Adrenal gland (tissue), 12 donors: Measurements from ENCODE around the gene ADGB. TPM values are rescaled to one million over a fixed set of nuclear protein-coding genes. Genes with fewer than 3 reads are reported as not detected.

ENCODE experiments used
- DNase-seq, 7 donors: peaks; one replicate each; pipeline ENCODE4 v3.0.0-alpha.2; 2019 to 2020
- H3K27ac ChIP-seq, 5 donors: fragments of 200-600 bp; sonication (generic) in 4 of 5; 1 replicate in 3 of 5; 2 replicates in 2 of 5; pipeline versions ENCODE4 v1.5.1 to v1.8.0; 2016 to 2020; ENCODE audit warnings: mild to moderate bottlenecking in 1 of 5
- H3K27me3 ChIP-seq: fragments of 200-600 bp; 2 replicates; pipeline ENCODE4 v1.8.0; 2021
- H3K36me3 ChIP-seq, 2 donors: fragments of 200-600 bp; replicated peaks in 1 of 2; 1 replicate in 1 of 2; 2 replicates in 1 of 2; pipeline versions ENCODE4 v1.5.1 to v1.8.0; 2018 to 2022
- H3K4me1 ChIP-seq, 2 donors: fragments of 200-600 bp; replicated peaks in 1 of 2; 1 replicate in 1 of 2; 2 replicates in 1 of 2; pipeline versions ENCODE4 v1.5.1 to v1.8.0; 2018 to 2021
- H3K4me3 ChIP-seq, 4 donors: fragments of 200-600 bp; sonication (generic) in 3 of 4; one replicate each; pipeline ENCODE4 v1.5.1; 2016 to 2018
- H3K9me3 ChIP-seq, 3 donors: fragments of 200-600 bp; sonication (generic) in 1 of 3; replicated peaks in 1 of 3; 1 replicate in 2 of 3; 2 replicates in 1 of 3; pipeline versions ENCODE4 v1.5.1 to v1.8.0; 2016 to 2021
- POLR2A ChIP-seq, 2 donors: fragments of 450-650 bp; IDR thresholded peaks; one replicate each; pipeline ENCODE4 v1.6.1; 2017; ENCODE audit warnings: antibody characterized with exemption in 2 of 2, mild to moderate bottlenecking in 2 of 2, moderate library complexity in 1 of 2
- WGBS, 4 donors: extraction: QIAGEN DNeasy Blood & Tissue Kit in 2 of 4; methylation state at CpG; one replicate each; pipeline versions ENCODE4 v1.1.5 to v1.1.7; 2013 to 2017; 5-methylcytosine and 5-hydroxymethylcytosine counted together
- intact Hi-C, 2 donors: fragments of 100-400 bp; cut with DNase I; formaldehyde crosslinking; loops; one replicate each; pipeline versions ENCODE4 v1.14.1 to v1.15.0; 2022 to 2023
- polyA plus RNA-seq, 3 donors: library from polyadenylated mRNA; stranded (reverse); fragments of 200-250 nt in 2 of 3; fragments of 350-450 nt in 1 of 3; fragmentation: Illumina TruSeq in 1 of 3; extraction: RNeasy Lipid Tissue Mini Kit (QIAGEN cat#74804) in 1 of 3; gene quantifications; one replicate each; pipeline ENCODE4 v1.2.3, GENCODE V29; 2013 to 2014
- total RNA-seq, 9 donors: library from RNA; depleted of rRNA in 4 of 9; stranded (reverse); fragments of >200 nt in 4 of 9; fragments of 120-200 nt in 1 of 9; fragmentation: NEBNext Ultra II Directional in 1 of 9; extraction: Animal tissue kit (Norgen Biotek cat#: 25700) in 1 of 9; gene quantifications; one replicate each; pipeline versions ENCODE4 v1.1.0 to v1.2.4, GENCODE V29; 2013 to 2023
- TF ChIP-seq, protein P1 (sequence below), 6 experiments: fragments of 450-650 bp in 4 of 6; fragments of 200-600 bp in 2 of 6; sonication (generic) in 1 of 6; IDR thresholded peaks; 1 replicate in 5 of 6; 2 replicates in 1 of 6; pipeline versions ENCODE4 v1.5.1 to v1.8.0; 2016 to 2021; ENCODE audit warnings: antibody characterized with exemption in 6 of 6, mild to moderate bottlenecking in 2 of 6, moderate library complexity in 1 of 6
- donor health status: healthy with polysubstance abuse.
- donor health status: Bipolar disorder and iron deficiency.
- donor health status: DM: yes; HTN: yes; CAD: no.
- donor health status: DM: no; HTN: no; CAD: no.
- donor health status: DM: no; HTN: no; CAD: no.
- donor health status: DM: yes; HTN: yes; CAD: no.

ADGB gene
- total and polyA plus RNA-seq, 12 donors, result not detected

DNA sequence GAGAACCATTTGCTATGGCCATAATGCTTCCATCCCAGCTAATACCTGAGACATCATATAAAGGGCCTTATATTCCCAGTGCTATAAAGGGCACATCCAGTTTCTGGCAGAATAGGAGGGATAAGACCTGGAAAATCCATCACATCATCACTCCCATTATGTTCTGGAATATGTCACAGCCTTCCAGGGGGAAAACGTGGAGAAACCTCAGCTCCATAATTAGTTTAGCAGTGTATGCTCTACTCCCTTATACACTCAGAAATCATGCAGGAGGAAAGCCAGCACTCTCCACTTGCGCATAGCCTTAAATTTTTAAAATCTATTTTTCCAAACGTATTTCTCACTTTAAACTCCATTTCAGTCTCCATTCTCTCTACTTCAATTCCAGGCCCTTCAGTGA lies 140.9 kb downstream of the ADGB start:
- no peaks in the 10 kb centered on the region for H3K4me1 ChIP-seq
- H3K4me3 ChIP-seq, result no peak overlapping the region
- H3K36me3 ChIP-seq, result no peaks in the 10 kb centered on the region
- WGBS, 4 donors, result 40 to 64% (median 61%) methylated on average over 3 of the region's 3 CpGs
- no peak overlapping the region for H3K27ac ChIP-seq
- DNase-seq, result no peak
- no peaks in the 10 kb centered on the region for H3K9me3 ChIP-seq
- TF ChIP-seq, protein P1, sequence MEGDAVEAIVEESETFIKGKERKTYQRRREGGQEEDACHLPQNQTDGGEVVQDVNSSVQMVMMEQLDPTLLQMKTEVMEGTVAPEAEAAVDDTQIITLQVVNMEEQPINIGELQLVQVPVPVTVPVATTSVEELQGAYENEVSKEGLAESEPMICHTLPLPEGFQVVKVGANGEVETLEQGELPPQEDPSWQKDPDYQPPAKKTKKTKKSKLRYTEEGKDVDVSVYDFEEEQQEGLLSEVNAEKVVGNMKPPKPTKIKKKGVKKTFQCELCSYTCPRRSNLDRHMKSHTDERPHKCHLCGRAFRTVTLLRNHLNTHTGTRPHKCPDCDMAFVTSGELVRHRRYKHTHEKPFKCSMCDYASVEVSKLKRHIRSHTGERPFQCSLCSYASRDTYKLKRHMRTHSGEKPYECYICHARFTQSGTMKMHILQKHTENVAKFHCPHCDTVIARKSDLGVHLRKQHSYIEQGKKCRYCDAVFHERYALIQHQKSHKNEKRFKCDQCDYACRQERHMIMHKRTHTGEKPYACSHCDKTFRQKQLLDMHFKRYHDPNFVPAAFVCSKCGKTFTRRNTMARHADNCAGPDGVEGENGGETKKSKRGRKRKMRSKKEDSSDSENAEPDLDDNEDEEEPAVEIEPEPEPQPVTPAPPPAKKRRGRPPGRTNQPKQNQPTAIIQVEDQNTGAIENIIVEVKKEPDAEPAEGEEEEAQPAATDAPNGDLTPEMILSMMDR (IDR thresholded peaks at IDR 0.05), result no peak
- no peak for TF ChIP-seq POLR2A (IDR thresholded peaks at IDR 0.05)
- no peaks in the 10 kb centered on the region for H3K27me3 ChIP-seq
- intact Hi-C loops, result no loop called here

DNA sequence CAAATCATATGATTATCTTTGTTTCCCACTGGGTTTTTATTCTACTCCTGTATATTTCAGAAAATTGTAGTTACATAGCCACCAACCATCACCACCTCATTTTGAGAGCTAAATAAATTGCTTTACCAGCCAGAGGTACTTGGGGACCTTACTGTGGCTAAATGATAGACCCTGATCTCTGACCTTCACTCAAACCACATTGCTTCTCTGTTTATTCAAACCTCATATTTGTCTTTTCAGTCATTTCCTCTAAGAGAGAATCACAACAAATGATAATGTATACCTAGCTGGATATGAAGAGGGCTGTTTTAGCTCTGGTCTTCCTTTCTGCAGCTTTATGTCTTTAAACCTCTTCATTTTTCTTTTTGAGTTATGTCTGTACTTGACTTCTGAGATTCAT lies 142.8 kb downstream of the ADGB start:
- intact Hi-C loops, result no loop called here
- DNase-seq, result no peak
- no peak overlapping the region for H3K27ac ChIP-seq
- no peaks in the 10 kb centered on the region for H3K27me3 ChIP-seq
- TF ChIP-seq, protein P1 (IDR thresholded peaks at IDR 0.05), result no peak
- no peak for TF ChIP-seq POLR2A (IDR thresholded peaks at IDR 0.05)
- no peaks in the 10 kb centered on the region for H3K4me1 ChIP-seq
- H3K36me3 ChIP-seq, result no peaks in the 10 kb centered on the region
- H3K9me3 ChIP-seq, result no peaks in the 10 kb centered on the region
- H3K4me3 ChIP-seq, result no peak overlapping the region

DNA sequence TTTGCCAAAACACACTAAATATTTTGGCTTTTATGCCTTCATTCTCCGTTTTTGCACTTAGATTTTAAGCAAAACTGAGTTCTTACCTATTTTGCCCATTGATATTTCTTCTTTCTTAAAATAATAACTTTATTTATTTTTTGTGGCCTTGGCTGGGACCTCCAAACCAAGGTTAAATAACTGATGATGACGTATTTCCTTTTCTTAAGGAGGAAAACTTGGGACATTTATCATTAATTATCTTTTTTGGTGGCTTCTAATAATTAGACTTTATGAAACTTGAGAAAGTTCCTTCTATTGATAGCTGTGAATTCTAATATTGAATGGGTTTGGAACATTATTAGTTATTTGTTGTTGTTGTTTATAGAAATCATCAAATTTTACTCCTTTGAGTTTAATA lies 154.5 kb downstream of the ADGB start:
- intact Hi-C loops, result no loop called here
- no peak overlapping the region for H3K4me3 ChIP-seq
- no peaks in the 10 kb centered on the region for H3K4me1 ChIP-seq
- H3K36me3 ChIP-seq, result no peaks in the 10 kb centered on the region
- WGBS, 4 donors, result 54 to 67% (median 63%) methylated on average over 2 of the region's 2 CpGs
- H3K9me3 ChIP-seq, result no peaks in the 10 kb centered on the region
- no peak for DNase-seq
- H3K27ac ChIP-seq, result no peak overlapping the region
- H3K27me3 ChIP-seq, result no peaks in the 10 kb centered on the region
- no peak for TF ChIP-seq POLR2A (IDR thresholded peaks at IDR 0.05)
- TF ChIP-seq, protein P1 (IDR thresholded peaks at IDR 0.05), result no peak

DNA sequence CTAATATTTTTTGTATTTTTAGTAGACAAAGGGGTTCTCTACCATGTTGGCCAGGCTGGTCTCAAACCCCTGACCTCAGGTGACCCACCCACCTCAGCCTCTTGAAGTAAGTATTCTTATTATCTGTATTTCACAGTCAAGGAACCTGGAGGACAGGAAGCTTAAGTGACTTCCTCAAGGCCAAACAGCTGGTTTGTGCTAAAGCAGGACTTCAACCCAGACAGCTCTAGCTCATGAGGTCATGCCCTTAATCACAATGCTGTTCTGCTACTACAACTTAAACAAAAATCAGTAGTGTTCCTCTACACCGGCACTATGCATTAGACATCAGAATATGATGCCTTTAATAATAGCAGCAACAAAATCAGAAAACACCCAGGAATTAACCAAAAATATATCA lies 168.9 kb downstream of the ADGB start:
- H3K4me1 ChIP-seq, result no peaks in the 10 kb centered on the region
- DNase-seq, result no peak
- no peaks in the 10 kb centered on the region for H3K27me3 ChIP-seq
- WGBS, 4 donors, result 65 to 83% (median 80%) methylated on average over 1 of the region's 1 CpG
- H3K4me3 ChIP-seq, result no peak overlapping the region
- intact Hi-C loops, result no loop called here
- no peaks in the 10 kb centered on the region for H3K36me3 ChIP-seq
- no peak overlapping the region for H3K27ac ChIP-seq
- H3K9me3 ChIP-seq, result no peaks in the 10 kb centered on the region
- TF ChIP-seq, protein P1 (IDR thresholded peaks at IDR 0.05), result no peak
- no peak for TF ChIP-seq POLR2A (IDR thresholded peaks at IDR 0.05)
